ENCODE data around the gene IL9R.
"Not testable (repeated sequence)": the region's sequence is repeated elsewhere in the genome, so short reads cannot be mapped to it uniquely, and the experiment has no call there.

IL9R gene, protein sequence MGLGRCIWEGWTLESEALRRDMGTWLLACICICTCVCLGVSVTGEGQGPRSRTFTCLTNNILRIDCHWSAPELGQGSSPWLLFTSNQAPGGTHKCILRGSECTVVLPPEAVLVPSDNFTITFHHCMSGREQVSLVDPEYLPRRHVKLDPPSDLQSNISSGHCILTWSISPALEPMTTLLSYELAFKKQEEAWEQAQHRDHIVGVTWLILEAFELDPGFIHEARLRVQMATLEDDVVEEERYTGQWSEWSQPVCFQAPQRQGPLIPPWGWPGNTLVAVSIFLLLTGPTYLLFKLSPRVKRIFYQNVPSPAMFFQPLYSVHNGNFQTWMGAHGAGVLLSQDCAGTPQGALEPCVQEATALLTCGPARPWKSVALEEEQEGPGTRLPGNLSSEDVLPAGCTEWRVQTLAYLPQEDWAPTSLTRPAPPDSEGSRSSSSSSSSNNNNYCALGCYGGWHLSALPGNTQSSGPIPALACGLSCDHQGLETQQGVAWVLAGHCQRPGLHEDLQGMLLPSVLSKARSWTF

GRCh38 chrX:155997436-155997835 is at the start of gene IL9R:
Gene IL9R (plus strand): TSS chrX:155997696. CDS start chrX:155997760, 64 bp downstream.
- DNase-seq (ENCODE audit: low spot score) = no peak

DNA sequence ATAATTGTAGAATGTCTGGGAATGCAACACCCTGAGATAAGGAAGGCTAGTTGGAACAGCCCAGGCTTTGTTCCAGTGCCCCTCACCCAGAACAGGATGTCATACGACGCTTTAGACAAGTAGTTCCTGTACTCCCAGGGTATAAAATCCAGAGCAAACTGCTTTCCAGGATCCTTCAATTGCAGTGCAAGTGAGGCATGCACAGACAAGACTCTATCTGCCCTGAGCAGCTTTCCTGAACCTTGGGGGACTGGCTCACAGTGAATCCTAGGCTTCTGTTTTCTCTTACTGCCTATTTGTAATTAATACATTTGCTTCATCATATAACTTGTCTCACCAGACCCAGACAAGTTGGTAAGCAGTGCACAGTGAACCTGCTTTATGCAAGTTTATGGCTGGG is 48.4 kb upstream of the IL9R start:
- no peak for DNase-seq (ENCODE audit: low spot score)

DNA sequence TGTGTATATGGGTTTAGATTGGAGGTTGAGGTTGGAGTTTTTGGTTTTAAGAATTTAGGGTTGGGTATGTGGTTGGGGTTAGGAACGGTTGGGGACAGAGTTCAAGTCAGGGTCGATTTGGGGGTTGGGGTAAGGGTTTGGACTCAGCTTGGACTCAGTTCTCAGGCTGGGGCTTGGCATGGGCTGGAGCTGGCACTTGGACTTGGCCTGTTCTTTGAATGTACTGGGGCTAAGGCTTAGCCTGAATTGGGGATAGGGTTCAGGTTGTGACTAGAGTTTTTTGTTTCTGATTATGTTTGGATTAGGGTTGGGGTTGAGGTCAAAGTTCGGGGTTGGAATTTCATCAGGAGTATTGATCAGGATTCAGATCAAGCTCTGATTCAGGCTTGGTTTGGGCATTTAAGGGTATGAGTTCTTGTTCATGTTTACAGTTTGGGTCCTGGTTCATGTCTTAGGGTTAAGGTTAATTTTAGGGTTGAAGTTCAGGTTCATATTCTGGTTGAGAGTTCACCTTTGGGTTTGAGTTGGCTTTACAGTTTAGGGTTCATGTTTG is 46.2 kb upstream of the IL9R start:
- DNase-seq (ENCODE audit: low spot score) = no peak

DNA sequence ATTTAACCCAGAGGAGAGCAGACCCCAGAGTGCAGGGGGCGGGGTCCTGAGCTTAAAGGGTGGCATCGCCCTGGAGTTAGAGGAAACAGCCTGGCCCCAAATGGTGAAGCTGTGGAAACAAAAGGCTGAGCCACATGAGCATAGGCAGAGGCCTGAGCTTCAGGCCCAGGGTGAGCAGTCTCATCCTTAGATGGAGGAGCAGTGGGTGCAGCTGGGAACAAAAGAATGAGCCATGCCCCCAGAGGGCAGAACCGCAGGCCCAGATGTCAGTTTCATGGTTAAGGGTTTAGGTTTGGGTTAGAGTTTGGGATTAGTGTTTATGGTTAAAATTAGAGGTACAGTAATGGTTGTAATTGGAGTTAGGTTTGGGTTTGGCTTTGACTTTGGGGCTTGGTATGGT is 44.4 kb upstream of the IL9R start:
- no peak for DNase-seq (ENCODE audit: low spot score)

DNA sequence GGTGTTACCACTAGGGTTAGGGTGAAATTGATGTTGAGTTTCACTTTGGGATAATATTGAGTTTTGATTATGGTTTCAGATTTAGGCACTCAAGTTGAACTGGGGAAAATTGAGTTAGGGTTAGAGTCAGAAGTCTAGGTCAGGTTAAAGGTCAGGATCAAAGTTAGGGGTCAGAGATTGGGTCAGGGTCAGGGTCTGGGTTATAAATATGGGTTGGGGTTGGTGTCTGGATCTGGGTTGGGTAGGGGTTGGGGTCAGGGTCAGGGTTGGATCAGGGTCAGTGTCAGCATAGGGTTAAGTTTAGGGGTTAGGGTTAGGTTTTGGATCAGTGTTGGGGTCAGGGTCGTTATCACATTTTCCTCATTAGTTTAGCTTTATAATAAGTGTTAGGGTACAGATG is 42.7 kb upstream of the IL9R start:
- no peak for DNase-seq (ENCODE audit: low spot score)

- DNase-seq (ENCODE audit: low spot score) = no peak
These were observed 41.4 kb upstream of the IL9R start for GRCh38 chrX:155956099-155956498.

DNA sequence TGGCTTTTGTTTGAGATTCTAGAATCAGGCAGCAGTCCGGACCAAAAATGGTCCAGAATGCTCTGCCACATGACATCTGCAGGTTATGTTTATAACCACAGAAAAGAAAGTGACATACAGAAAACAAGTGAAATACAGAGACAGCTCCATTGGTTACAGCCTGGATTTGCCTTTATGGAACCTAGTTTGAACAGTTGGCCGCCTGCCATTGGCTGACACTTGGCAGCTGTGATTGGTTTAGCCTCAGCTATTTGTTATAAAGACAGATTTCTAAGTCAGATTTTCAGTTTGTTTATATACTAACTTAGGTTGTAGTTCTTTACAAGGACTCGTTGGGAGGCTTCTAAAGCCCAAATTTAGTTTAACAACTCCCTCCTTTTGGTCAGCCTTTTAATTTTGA is 40.8 kb upstream of the IL9R start:
- no peak for DNase-seq (ENCODE audit: low spot score)

DNA sequence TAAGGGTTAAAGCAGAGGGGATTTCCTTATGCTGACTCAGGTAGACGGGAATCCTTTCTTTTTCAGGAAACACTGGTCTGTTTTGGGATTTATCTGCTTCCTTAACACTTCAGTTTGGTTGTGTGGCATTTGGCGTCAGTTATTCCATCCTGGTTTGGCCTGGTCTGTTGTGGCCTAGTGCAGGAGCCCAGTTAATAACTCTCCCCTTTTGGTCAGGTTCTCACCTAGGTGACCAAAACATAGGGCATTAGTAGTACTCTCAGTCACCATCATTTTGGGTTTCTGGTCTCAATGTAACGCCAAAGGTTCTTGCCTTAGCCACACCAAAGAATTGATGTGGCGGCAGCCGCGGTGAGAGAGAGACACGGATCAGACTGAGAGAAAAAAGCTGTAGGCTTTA is 39.7 kb upstream of the IL9R start:
- DNase-seq (ENCODE audit: low spot score) = no peak

GRCh38 chrX:155959018-155959587 is 38.4 kb upstream of the IL9R start:
- no peak for DNase-seq (ENCODE audit: low spot score)

GRCh38 chrX:155962906-155963305 is 34.6 kb upstream of the IL9R start:
- no peak for DNase-seq (ENCODE audit: low spot score)

- DNase-seq (ENCODE audit: low spot score) = no peak
These were observed 30.6 kb upstream of the IL9R start for GRCh38 chrX:155966876-155967275.

GRCh38 chrX:155967653-155968325 is 29.7 kb upstream of the IL9R start:
- DNase-seq (ENCODE audit: low spot score) = no peak

DNA sequence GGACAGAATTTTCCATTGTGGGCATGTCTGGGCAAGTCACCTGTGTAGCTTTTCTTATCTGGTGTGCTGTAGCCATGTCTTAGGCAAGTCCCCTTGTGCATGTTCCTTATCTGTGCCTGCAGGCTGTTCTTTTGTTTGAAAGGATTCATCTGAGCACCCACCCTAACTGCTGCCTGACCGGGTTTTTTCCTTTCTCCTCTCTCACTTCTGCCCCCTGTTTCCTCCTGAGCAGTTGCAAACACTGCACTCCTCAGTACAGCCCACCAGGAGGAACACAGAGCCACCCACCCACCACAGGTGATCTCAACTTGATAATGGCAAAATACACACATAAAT is 29.2 kb upstream of the IL9R start:
- no peak for DNase-seq (ENCODE audit: low spot score)

- no peak for DNase-seq (ENCODE audit: low spot score)
These were observed 28.7 kb upstream of the IL9R start for GRCh38 chrX:155968791-155969190.

DNA sequence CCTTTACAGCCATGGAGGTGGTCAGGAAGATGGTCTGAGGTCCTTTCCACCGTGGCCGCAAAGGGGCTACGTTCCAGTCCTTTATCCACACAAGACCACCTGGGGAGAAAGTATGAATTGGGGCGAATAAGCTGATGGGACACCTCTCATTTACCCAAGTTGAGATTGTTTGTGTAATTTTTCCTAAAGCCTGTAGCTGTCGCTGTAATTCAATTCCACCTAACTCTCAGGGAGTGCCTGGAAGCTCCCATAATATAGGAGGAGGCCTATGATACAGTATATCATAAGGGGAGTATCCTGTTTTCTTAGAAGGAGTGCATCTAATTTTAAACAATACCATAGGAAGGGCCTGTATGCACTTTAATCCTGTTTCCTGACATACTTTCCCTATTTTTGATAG is 25.8 kb upstream of the IL9R start:
- DNase-seq (ENCODE audit: low spot score) = not testable (repeated sequence)

DNA sequence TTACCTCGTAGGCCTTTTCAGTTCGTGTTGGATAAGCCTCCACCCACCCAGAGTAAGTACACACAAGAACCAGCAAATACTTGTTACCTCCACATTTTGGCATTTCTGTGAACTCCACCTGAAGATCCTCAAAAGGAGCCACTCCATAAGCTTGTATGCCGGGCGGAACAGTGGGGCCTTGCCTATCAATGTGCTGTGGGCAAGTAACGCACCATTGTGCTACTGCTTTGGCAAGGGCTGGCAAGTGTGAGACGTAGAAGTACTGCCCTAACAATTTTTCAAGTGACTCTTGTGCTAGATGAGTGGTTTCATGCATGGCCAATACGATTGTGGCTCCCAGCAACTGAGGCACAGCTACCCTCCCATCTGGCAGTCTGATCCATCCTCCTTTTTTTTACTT is 25.3 kb upstream of the IL9R start:
- not testable (repeated sequence) for DNase-seq (ENCODE audit: low spot score)

DNA sequence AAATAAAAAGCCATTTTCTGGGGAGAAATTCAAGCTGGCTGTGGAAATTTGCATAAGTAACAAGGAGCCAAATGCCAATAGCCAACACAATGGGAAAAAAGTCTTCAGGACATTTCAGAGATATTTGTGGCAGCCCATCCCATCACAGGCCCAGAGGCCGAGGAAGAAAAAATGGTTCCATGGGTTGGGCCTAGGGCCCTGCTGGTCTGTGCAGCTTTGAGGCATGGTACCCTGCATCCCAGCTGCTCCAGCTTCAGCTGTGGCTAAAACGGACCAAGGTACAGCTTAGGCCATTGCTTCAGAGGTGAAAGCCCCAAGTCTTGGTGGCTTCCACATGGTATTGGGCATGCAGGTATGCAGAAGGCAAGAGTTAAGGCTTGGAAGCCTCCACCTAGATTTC is 14.2 kb upstream of the IL9R start:
- DNase-seq (ENCODE audit: low spot score) = no peak

DNA sequence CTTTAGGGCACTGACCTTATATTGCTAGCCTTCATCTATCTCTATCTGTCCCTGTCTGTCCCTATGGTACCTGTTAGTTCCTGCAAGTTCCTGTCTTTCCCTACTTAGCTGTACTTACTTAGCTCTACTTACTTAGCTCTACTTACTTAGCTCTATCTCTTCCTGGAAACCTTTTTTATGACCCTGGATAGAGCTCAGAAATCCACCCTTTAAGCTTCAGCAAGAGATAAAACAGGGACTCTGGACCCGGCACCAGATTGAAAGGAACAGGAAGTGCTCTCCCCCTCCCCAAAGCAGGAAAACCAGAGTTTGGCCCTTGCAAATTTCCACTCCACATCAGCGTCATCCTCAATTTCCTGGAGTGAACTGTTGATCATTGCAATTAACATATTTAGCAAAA is 12.3 kb upstream of the IL9R start:
- no peak for DNase-seq (ENCODE audit: low spot score)

GRCh38 chrX:155986995-155987394 is 10.5 kb upstream of the IL9R start:
- DNase-seq (ENCODE audit: low spot score) = not testable (repeated sequence)

GRCh38 chrX:155988859-155989258 is 8.6 kb upstream of the IL9R start:
- no peak for DNase-seq (ENCODE audit: low spot score)

GRCh38 chrX:155993421-155993820 is 4.1 kb upstream of the IL9R start:
- no peak for DNase-seq (ENCODE audit: low spot score)

DNA sequence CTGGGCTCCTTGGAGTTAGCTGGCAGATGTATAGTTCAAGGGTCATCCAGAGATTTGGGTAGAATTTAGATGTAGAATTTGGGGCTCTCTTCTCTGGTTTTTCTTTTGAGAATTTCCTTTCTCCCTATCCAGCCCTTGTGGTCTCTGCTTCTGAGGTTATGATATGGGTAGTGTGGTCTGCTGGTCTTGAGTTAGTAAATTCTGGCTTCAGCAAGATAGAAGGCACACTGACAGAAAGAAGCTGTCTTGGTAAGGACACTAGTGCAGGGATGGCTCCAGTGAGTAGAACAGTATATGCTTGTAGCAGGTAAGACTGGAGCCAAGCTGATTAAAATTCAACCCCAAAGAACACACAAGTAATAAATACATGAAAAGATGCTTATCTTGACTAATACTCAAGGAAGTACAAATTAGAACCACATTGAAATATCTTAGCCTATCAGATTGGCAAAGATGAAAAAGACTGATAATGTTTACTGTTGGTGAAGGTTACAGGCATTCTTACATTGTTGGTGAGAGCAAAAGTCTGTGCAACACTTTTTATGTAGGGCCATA is 2.1 kb upstream of the IL9R start:
- no peak for DNase-seq (ENCODE audit: low spot score)

DNA sequence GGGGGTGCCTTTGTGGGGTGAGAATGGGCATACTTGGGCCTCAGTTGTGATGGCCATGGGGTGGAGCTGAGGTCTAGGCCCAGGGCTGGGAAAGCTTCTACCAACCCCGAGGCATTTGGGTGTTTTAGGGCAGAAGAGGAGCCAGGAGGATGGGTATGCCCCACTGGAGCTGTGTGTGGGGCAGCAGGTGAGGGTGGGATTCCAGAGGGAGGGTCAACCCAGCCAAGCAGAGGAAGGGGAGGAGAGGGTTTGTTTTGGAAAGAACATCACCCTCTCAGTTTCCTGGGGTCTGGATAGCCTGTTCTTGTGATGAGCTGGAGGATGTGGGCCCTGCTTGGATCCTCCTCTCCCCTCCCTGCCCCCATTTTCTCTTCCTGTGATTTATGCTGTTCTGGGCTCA is 620 bp downstream of the IL9R start:
- DNase-seq (ENCODE audit: low spot score) = no peak

Measured in GM03348 (cell line).